LNCAP (cell line): ENCODE data around the gene ARAP1.

Experiments
- TF ChIP-seq, protein P1 (sequence below): fragments of 450-650 bp; IDR thresholded peaks from 2 replicates; pipeline ENCODE4 v1.5.1; 2017; ENCODE audit warnings: mild to moderate bottlenecking

Gene ARAP1

DNA sequence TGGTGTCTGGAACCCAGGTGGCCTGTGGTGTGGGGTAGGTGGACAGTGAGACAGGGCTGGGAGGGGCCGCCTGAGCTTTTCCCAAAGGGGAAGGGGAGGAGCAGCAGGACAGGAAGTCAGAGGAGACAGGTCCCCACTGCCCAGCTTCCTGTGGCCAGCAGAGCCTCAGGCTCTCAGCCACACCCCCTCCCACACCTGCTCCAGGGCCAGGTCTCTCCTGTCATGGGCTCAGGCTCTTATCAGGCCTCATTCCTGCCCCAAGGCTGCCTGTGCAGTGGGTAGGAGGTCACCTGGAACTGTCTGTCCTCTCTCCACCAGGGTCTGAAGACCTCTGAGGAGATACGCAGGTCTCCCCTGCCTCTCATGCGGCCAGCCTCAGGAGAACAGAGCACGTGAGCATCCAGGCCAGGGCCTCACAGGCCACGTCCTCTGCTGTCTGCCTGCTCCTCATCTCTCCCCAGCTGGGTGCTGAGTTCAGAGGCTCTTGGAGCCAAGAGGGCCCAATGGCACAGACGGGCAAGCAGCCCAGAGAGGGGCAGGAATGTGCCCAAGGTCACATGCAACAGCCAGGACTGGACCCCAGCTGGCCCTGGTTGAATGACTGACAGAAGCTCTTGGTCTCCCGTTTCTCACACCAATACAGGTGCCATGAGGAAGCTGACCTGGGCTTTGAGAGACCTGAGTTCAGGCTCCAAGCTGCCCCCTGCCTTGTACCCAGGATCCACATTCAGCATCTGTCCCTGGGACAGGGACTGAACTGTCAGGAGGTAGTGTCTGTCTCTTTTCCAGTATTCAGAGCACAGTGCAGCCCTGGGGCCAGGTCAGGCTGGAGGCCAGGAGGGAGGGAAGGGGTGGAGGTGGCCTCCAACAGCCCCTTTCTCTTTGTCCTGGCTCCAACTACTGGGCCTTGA lies 24.9 kb upstream of the ARAP1 start:
- TF ChIP-seq, protein P1, sequence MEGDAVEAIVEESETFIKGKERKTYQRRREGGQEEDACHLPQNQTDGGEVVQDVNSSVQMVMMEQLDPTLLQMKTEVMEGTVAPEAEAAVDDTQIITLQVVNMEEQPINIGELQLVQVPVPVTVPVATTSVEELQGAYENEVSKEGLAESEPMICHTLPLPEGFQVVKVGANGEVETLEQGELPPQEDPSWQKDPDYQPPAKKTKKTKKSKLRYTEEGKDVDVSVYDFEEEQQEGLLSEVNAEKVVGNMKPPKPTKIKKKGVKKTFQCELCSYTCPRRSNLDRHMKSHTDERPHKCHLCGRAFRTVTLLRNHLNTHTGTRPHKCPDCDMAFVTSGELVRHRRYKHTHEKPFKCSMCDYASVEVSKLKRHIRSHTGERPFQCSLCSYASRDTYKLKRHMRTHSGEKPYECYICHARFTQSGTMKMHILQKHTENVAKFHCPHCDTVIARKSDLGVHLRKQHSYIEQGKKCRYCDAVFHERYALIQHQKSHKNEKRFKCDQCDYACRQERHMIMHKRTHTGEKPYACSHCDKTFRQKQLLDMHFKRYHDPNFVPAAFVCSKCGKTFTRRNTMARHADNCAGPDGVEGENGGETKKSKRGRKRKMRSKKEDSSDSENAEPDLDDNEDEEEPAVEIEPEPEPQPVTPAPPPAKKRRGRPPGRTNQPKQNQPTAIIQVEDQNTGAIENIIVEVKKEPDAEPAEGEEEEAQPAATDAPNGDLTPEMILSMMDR: no peak

DNA sequence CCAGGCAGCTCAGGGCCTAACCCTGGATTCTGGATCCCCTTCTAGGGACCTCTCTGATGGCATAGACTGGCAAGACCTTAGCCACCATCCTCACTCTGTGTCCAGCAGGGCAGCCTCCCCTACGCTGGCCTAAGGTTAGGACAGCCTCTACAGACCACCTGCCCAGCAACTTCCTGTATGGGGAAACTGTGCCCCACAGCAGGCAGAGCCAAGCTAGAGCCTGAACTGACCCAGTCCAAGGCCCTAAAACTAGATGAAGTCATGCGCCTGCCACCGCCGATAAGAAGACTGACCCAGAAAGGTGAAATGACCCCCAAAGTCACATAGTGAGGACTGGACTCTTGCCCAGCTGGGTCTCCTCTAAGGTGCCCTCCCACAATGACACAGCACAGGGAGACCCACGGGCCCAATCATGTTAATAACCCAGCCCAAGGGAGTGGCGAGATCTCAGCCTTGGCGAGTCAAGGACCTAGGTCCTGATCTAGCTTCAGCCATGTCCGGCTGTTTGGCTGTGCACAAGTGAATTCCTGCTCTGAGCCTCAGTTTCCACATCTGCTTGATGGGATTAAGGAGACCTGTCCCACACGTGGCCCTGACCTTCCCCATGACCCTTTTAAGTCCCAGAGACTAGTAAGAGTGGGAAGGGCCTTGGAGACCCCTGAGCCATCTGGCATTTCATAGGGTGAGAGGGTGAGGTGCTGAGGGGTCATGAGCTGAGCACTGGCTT lies 24.1 kb upstream of the ARAP1 start:
- TF ChIP-seq, protein P1: no peak

DNA sequence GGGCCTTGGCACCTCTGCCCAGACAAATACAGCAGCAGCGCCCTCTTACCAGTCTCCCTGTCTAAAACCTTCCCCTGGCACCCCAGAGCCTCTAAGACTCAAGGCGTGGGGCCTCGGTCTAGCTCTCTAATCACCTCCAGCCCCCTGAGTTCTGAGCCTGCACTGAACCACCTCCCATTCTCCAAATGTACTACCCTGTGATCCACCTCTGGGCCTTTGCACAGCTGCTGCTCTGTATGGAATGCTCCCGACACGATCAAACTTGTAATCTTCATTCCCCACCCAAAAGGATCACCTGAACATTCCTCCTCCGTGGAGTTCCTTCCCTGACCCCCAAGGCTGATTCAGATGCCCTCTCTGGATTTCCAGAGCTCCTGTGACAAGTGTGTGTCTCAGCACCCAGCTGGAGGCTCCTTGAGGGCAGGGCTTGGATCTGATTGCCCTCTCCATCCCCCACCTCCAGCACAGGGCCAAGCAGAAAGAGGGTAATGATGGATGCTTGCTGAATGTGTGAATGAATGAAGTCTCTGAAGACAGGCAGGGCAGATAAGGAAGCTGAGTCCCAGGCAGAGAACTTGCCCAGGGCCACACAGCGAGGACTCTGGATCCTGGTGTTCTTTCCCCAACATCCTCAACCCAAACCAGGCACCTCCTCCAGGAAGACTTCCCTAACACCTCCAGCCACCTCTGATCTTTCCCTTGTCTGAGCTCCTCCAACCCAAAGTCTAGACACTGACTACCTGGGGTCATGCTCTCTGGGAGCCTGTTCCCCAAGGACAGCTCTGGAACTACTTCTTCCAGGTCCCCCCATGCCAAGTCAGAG lies 23.3 kb upstream of the ARAP1 start:
- TF ChIP-seq, protein P1: no peak

DNA sequence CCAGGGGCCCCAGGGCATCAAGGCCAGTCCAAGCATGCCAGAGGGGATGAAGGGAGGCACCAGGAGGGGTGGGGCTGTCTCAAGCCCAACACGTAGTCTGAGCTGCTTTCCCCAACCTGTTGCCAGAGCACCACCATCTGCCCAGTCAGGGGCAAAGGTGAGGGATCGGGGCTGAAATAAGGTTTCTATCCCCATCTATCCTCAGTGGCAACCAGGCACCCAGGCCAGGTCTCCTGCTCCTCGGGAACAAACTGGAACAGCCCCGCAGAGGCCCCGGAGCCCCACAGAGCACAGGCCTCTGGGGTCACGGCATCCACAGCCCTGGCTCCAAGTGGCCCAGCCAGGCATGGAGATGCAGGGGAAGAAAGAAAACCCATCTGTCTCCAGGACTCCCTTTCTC lies 22.3 kb upstream of the ARAP1 start:
- TF ChIP-seq, protein P1: no peak

DNA sequence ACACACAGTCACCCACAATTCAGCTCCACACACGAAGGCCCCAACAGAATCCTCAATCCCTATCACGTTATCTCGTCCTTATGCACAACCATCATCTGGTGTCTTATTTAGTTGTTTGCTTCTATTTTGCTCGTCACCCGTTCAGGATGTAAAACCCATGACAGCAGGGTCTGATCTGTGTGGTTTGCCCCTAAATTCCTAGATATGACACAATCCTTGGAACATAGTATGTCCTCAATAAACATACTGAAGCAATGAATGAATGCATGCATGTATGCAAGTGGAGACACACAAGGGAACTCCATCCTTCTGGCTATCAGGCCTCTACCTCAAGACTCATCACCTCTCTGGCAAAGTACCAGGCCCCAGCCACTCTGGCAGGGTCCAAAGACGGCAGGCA lies 21.5 kb upstream of the ARAP1 start:
- TF ChIP-seq, protein P1: no peak

DNA sequence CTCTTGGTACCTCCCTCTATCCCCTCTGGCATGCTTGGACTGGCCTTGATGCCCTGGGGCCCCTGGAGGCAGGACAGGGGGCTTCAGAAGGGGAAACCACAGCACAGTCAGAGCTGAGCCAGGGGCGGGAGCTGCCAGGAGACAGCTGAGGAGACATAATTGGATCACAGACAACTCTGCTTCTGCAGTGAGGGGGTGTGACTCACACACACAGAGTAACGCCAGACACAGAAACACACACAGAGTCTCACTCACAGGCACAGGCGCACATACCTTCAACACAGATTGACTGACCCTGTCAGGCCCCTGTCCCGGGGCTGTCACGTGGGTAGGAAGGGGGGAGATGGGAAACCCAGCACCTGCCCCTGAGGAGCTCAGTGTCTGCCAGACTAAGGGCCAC lies 21.1 kb upstream of the ARAP1 start:
- TF ChIP-seq, protein P1: no peak

DNA sequence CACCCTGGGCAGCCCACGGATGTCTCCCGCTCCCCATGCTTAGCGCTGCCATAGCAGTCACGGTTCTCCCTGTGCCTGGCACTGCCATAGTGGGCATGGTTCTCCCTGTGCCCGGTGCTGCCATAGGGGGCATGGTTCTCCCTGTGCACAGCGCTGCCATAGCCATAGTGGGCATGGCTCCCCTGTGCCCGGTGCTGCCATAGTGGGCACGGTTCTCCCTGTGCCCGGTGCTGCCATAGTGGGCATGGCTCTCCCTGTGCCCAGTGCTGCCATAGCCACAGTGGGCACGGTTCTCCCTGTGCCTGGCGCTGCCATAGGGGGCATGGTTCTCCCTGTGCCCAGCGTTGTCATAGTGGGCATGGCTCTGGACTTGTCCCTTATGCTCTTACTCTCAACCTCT lies 19.9 kb upstream of the ARAP1 start:
- TF ChIP-seq, protein P1: no peak
